Karpas-422 (cell line): Measurements from ENCODE around the gene SPTLC3. TPM values are rescaled to one million over a fixed set of nuclear protein-coding genes. Genes with fewer than 3 reads are reported as not detected.

Experiments used
- DNase-seq: peaks from one replicate; pipeline ENCODE4 v3.0.0-alpha.2; 2015
- H2AFZ ChIP-seq: fragments of 200-600 bp; sonication (generic); 2 replicates; pipeline ENCODE4 v1.6.1; 2014; ENCODE audit warnings: antibody characterized with exemption, low read length, mixed read lengths
- H3K27ac ChIP-seq: fragments of 200-600 bp; sonication (generic); 2 replicates; pipeline ENCODE4 v1.5.1; 2014; ENCODE audit warnings: mild to moderate bottlenecking, low read length, moderate library complexity
- H3K27me3 ChIP-seq: fragments of 200-600 bp; sonication (generic); 2 replicates; pipeline ENCODE4 v1.6.1; 2014; ENCODE audit warnings: low read length, mixed read lengths
- H3K36me3 ChIP-seq: fragments of 200-600 bp; sonication (generic); 2 replicates; pipeline ENCODE4 v1.6.1; 2014; ENCODE audit warnings: low read length, mixed read lengths; ENCODE audit not compliant: insufficient read depth
- H3K4me1 ChIP-seq: fragments of 200-600 bp; sonication (generic); 2 replicates; pipeline ENCODE4 v1.6.1; 2014; ENCODE audit warnings: mild to moderate bottlenecking, low read length, mixed read lengths
- H3K4me2 ChIP-seq: fragments of 200-600 bp; sonication (generic); 2 replicates; pipeline ENCODE4 v1.6.1; 2014; ENCODE audit warnings: low read length, low read depth, mild to moderate bottlenecking; ENCODE audit not compliant: poor library complexity, severe bottlenecking
- H3K4me3 ChIP-seq: fragments of 200-600 bp; sonication (generic); 2 replicates; pipeline ENCODE4 v1.5.1; 2014; ENCODE audit warnings: mild to moderate bottlenecking, antibody characterized with exemption, low read length, mixed read lengths
- H3K79me2 ChIP-seq: fragments of 200-600 bp; sonication (generic); 2 replicates; pipeline ENCODE4 v1.6.1; 2014; ENCODE audit warnings: mild to moderate bottlenecking, low read length, mixed read lengths
- H3K9ac ChIP-seq: fragments of 200-600 bp; sonication (generic); 2 replicates; pipeline ENCODE4 v1.6.0; 2014; ENCODE audit warnings: low read length
- H3K9me2 ChIP-seq: fragments of 200-600 bp; sonication (generic), shearing (Covaris generic); replicated peaks from 2 replicates; pipeline ENCODE4 v1.6.0; 2014; ENCODE audit warnings: mild to moderate bottlenecking, low read length, moderate library complexity; ENCODE audit not compliant: insufficient read depth
- H3K9me3 ChIP-seq: fragments of 300-700, 200-600 bp; sonication (generic); 2 replicates; pipeline ENCODE4 v1.6.1; 2014; ENCODE audit warnings: low read length, mixed read lengths
- H4K20me1 ChIP-seq: fragments of 200-600 bp; sonication (generic); 2 replicates; pipeline ENCODE4 v1.6.1; 2014; ENCODE audit warnings: mild to moderate bottlenecking, antibody characterized with exemption, low read length, low read depth; ENCODE audit not compliant: insufficient read depth
- total RNA-seq: library from RNA; depleted of rRNA; stranded (reverse); fragments of >200 nt; shearing (Covaris generic); gene quantifications from 2 replicates; pipeline ENCODE4 v1.2.3, GENCODE V29; 2014; ENCODE audit warnings: low replicate concordance

SPTLC3 gene
- total RNA-seq, 1 experiment from 2014 or later: not detected

DNA sequence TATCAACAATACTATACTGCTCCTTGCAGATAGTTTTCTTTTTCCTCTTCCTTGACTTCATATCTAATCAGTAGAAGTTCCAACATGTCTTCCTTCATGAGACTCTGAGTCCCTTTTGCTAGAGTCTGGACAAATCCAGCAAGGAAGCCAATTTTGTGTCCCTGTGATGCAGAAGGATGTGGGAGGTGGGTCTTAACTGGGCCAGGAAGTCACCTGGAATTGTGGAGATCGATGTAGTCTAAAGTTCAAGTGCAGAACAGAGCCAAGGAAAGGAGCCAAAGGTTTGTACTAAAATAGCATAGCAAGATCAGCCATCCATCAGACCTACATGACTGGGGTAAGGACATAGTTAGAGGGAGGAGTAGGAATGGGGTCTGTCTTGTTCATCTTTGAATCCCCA, 37.6 kb downstream of the SPTLC3 start:
- DNase-seq: no peak
- Histone ChIP-seq H3K9me2 (no peaks in the 10 kb centered on the region), H3K4me2 (no peak overlapping the region), H3K79me2 (no peaks in the 10 kb centered on the region), H3K4me3 (no peak overlapping the region), H2AFZ (no peak overlapping the region), H3K9me3 (no peaks in the 10 kb centered on the region), H4K20me1 (no peaks in the 10 kb centered on the region), H3K27me3 (no peaks in the 10 kb centered on the region), H3K9ac (no peak overlapping the region), H3K27ac (no peak overlapping the region), H3K36me3 (no peaks in the 10 kb centered on the region), H3K4me1 (no peaks in the 10 kb centered on the region)

- no peak for DNase-seq
- H3K4me1 ChIP-seq: no peaks in the 10 kb centered on the region
- H3K9me2 ChIP-seq: no peaks in the 10 kb centered on the region
- no peak overlapping the region for H3K4me2 ChIP-seq
- H4K20me1 ChIP-seq: no peaks in the 10 kb centered on the region
- H3K79me2 ChIP-seq: no peaks in the 10 kb centered on the region
- no peak overlapping the region for H3K27ac ChIP-seq
- H2AFZ ChIP-seq: no peak overlapping the region
- H3K4me3 ChIP-seq: no peak overlapping the region
- H3K9ac ChIP-seq: no peak overlapping the region
- H3K27me3 ChIP-seq: no peaks in the 10 kb centered on the region
- H3K36me3 ChIP-seq: no peaks in the 10 kb centered on the region
- H3K9me3 ChIP-seq: no peaks in the 10 kb centered on the region
Observed at GRCh38 chr20:13054011-13054410, 45.2 kb downstream of the SPTLC3 start.

DNA sequence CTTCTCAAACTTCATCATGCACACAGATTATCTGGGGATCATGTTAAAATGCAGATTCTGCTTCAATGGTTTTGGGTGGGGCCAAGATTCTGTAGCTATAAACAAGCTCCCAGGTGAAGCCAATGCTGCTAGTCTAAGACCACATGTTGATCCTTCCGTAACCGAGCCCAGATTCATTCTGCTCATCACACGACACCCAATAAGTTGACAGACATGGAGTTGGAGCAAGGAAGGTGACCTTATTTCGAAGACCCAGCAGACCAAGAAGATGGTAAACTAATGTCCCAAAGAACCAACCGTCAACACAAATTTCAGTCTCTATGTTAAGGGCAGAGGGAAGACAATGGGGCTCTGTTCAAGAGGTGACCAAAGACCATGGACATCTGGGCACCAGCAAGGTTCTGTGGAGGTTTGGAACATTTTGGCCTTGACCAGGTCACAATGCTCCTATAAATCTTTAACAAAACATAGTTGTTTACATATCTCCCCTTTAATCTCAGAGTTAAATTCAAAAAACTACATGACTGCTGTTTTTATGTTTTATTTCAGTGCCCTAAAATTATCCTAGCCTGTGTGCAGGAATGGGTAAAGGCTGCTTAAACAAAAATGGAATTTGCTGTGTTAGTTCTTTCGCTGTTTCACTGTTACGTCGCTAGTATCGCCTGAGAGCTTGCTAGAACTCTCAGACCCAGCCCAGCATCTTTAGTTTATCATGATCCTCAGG, 50.1 kb downstream of the SPTLC3 start:
- no peak overlapping the region for H3K27ac ChIP-seq
- H4K20me1 ChIP-seq: no peaks in the 10 kb centered on the region
- no peak overlapping the region for H3K4me2 ChIP-seq
- H3K27me3 ChIP-seq: no peaks in the 10 kb centered on the region
- no peak overlapping the region for H3K9ac ChIP-seq
- no peaks in the 10 kb centered on the region for H3K4me1 ChIP-seq
- no peaks in the 10 kb centered on the region for H3K36me3 ChIP-seq
- H3K4me3 ChIP-seq: no peak overlapping the region
- no peaks in the 10 kb centered on the region for H3K79me2 ChIP-seq
- DNase-seq: no peak
- no peaks in the 10 kb centered on the region for H3K9me2 ChIP-seq
- no peak overlapping the region for H2AFZ ChIP-seq
- H3K9me3 ChIP-seq: no peaks in the 10 kb centered on the region

DNA sequence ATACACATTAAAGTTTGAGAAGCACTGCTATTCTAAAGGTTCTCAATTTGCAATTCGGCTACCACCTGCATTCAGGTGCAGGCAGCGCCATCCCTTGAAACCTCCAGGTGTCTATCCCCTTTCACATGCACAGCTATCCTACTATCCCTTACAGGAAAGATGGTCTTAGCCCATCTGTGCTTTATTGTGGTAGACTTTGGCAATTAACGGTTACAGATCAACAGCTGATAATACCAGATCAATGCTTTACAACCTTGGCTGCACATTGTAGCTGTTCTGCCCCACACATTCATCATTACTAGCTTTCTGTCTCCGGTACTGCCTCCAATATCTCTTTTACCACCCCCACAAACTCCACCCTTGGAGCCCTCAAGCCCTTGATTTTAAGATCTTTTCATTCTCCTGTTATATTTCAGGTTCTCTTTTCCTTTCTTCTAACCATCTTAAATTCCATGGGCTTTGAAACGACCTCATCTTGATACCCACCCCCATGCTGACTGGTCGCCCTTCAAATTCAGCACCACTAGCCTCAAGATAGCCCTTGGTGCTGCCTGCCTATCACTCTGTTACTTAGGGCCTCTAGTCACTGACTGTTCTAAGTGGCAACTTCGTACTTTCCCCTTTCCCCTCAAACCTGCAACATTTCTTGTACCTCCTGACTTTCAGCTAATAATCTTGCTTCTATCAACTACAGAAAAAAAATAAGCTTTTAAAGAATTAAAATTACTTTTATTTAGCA, 50.8 kb downstream of the SPTLC3 start:
- no peak overlapping the region for H3K4me2 ChIP-seq
- H3K9ac ChIP-seq: no peak overlapping the region
- no peak overlapping the region for H3K4me3 ChIP-seq
- DNase-seq: no peak
- no peaks in the 10 kb centered on the region for H4K20me1 ChIP-seq
- no peaks in the 10 kb centered on the region for H3K27me3 ChIP-seq
- H3K9me3 ChIP-seq: no peaks in the 10 kb centered on the region
- H3K9me2 ChIP-seq: no peaks in the 10 kb centered on the region
- H2AFZ ChIP-seq: no peak overlapping the region
- H3K79me2 ChIP-seq: no peaks in the 10 kb centered on the region
- no peaks in the 10 kb centered on the region for H3K4me1 ChIP-seq
- no peaks in the 10 kb centered on the region for H3K36me3 ChIP-seq
- H3K27ac ChIP-seq: no peak overlapping the region

GRCh38 chr20:13060327-13060726, 51.6 kb downstream of the SPTLC3 start:
- no peaks in the 10 kb centered on the region for H3K27me3 ChIP-seq
- no peaks in the 10 kb centered on the region for H3K36me3 ChIP-seq
- no peak for DNase-seq
- H3K27ac ChIP-seq: no peak overlapping the region
- no peak overlapping the region for H3K4me3 ChIP-seq
- no peaks in the 10 kb centered on the region for H4K20me1 ChIP-seq
- no peaks in the 10 kb centered on the region for H3K79me2 ChIP-seq
- no peak overlapping the region for H3K4me2 ChIP-seq
- H3K4me1 ChIP-seq: no peaks in the 10 kb centered on the region
- no peaks in the 10 kb centered on the region for H3K9me3 ChIP-seq
- H3K9ac ChIP-seq: no peak overlapping the region
- no peak overlapping the region for H2AFZ ChIP-seq
- H3K9me2 ChIP-seq: no peaks in the 10 kb centered on the region

DNA sequence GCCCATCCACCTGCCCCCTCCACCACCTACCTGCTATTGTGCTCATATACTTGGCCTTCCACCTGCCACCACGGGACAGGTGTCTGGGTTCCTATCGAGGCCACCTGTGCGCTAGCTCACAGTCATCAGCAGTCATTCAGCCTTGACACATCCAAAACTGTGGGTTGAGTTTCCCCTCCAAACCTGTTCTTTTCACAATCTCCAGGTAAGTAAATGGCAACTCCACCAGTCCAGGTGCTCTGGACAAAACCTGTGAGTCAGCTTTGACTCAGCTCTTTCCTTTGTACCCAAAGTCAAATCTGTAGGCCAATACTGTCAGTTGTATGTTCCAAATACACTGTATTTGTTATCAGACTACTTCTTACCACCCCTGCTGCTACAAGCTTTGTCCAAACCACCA, 52.6 kb downstream of the SPTLC3 start:
- Histone ChIP-seq H3K9me3 (no peaks in the 10 kb centered on the region), H3K27me3 (no peaks in the 10 kb centered on the region), H3K36me3 (no peaks in the 10 kb centered on the region), H3K79me2 (no peaks in the 10 kb centered on the region), H3K4me2 (no peak overlapping the region), H3K4me1 (no peaks in the 10 kb centered on the region), H4K20me1 (no peaks in the 10 kb centered on the region), H3K9ac (no peak overlapping the region), H3K9me2 (no peaks in the 10 kb centered on the region), H3K27ac (no peak overlapping the region), H2AFZ (no peak overlapping the region), H3K4me3 (no peak overlapping the region)
- no peak for DNase-seq

GRCh38 chr20:13062789-13063188, 54.0 kb downstream of the SPTLC3 start:
- Histone ChIP-seq H3K9me2 (no peaks in the 10 kb centered on the region), H3K9me3 (no peaks in the 10 kb centered on the region), H3K9ac (no peak overlapping the region), H2AFZ (no peak overlapping the region), H4K20me1 (no peaks in the 10 kb centered on the region), H3K4me1 (no peaks in the 10 kb centered on the region), H3K27ac (no peak overlapping the region), H3K36me3 (no peaks in the 10 kb centered on the region), H3K4me2 (no peak overlapping the region), H3K79me2 (no peaks in the 10 kb centered on the region), H3K4me3 (no peak overlapping the region), H3K27me3 (no peaks in the 10 kb centered on the region)
- no peak for DNase-seq

DNA sequence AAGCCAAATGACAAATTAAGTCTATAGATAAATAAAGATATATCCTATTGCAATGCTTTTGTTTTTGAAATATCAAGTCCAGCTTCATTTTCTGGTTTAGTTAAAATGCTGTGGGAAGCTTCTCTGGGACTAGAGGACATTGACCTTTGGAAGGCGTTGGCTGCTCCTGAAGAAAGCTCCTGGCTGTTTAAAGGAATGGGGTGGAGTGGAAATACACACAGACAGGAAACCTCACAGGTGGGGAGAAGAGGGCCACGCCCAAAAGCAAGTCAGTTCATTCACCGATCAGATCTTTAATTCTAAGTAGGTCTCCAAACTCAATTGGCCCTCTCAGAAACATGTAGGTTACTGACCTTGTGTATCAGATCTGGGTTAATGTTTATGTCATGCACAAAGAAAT, 59.6 kb downstream of the SPTLC3 start:
- no peaks in the 10 kb centered on the region for H3K36me3 ChIP-seq
- H3K9ac ChIP-seq: no peak overlapping the region
- no peak overlapping the region for H2AFZ ChIP-seq
- H3K27ac ChIP-seq: no peak overlapping the region
- no peak for DNase-seq
- H4K20me1 ChIP-seq: no peaks in the 10 kb centered on the region
- H3K9me3 ChIP-seq: no peaks in the 10 kb centered on the region
- H3K4me1 ChIP-seq: no peaks in the 10 kb centered on the region
- H3K4me2 ChIP-seq: no peak overlapping the region
- no peaks in the 10 kb centered on the region for H3K27me3 ChIP-seq
- no peaks in the 10 kb centered on the region for H3K9me2 ChIP-seq
- H3K79me2 ChIP-seq: no peaks in the 10 kb centered on the region
- no peak overlapping the region for H3K4me3 ChIP-seq
